ENCODE results near the gene NUDT3. TPM values are rescaled to one million over a fixed set of nuclear protein-coding genes. Genes with fewer than 3 reads are reported as not detected.

NUDT3 gene
- total RNA-seq, 1 experiment from 2014 or later, result 25.2 TPM

- no peak overlapping the region for H2AFZ ChIP-seq (ENCODE audit: low read depth, low read length, poor library complexity, severe bottlenecking)
- H4K20me1 ChIP-seq (ENCODE audit: insufficient read depth), result peaks cover 9% of the 10 kb centered on the region; the same call in 1 of the 2 replicates
- peak overlapping the region; percentile 97 for H3K9ac ChIP-seq (ENCODE audit: low read length)
- CTCF ChIA-PET, result interaction anchor here (0.7 to 1.5 kb wide), 2 partner anchors 144 to 228 kb away, joined by 4 to 9 read pairs; no protein-coding TSS in a partner anchor
- H3K27me3 ChIP-seq (ENCODE audit: insufficient read depth, low read length), result no peaks in the 10 kb centered on the region
- peaks cover 13 to 26% of the 10 kb centered on the region in 2 experiments for H3K4me1 ChIP-seq (ENCODE audit: control insufficient read depth in 1 of 2, insufficient read depth in 2 of 2, low read length in 2 of 2)
- intact Hi-C loops (cut with micrococcal nuclease), result no loop called here
- peak overlapping the region; percentile 95 for H3K27ac ChIP-seq (ENCODE audit: low read depth, low read length)
- peak overlapping the region; percentile 70 for H3K4me2 ChIP-seq (ENCODE audit: low read length)
- no peaks in the 10 kb centered on the region for H3K36me3 ChIP-seq (ENCODE audit: control insufficient read depth in 1 of 2, insufficient read depth in 2 of 2, low read length in 2 of 2)
- no peaks in the 10 kb centered on the region for H3K9me3 ChIP-seq (ENCODE audit: control insufficient read depth in 1 of 2, insufficient read depth in 1 of 2, low read depth in 1 of 2, low read length in 2 of 2)
- DNase-seq (ENCODE audit: low read depth, low spot score) (no peak), ATAC-seq (no peak)
- peaks cover 59% of the 10 kb centered on the region for H3K79me2 ChIP-seq (ENCODE audit: insufficient read depth, low read length)
- POLR2A ChIA-PET, result no interaction called here
- peak overlapping the region; percentile 78 to 91 for H3K4me3 ChIP-seq (replicated peaks in 1 of 2; ENCODE audit: low read depth in 1 of 2, low read length in 2 of 2)
- no peak for TF ChIP-seq EZH2 (IDR thresholded peaks at IDR 0.05)
- no peak for TF ChIP-seq SRF (IDR thresholded peaks at IDR 0.05; ENCODE audit: low read depth)
- no peak for TF ChIP-seq SP1 (IDR thresholded peaks at IDR 0.05; ENCODE audit: low read depth)
- no peak for TF ChIP-seq EGR1 (IDR thresholded peaks at IDR 0.05; ENCODE audit: low read depth)
- no peak for TF ChIP-seq CBX3 (IDR thresholded peaks at IDR 0.05; ENCODE audit: low read depth)
- no peak for TF ChIP-seq EZH2phosphoT487 (IDR thresholded peaks at IDR 0.05; ENCODE audit: borderline replicate concordance)
- TF ChIP-seq CEBPB (IDR thresholded peaks at IDR 0.05; ENCODE audit: low read depth), result no peak
- no peak for TF ChIP-seq JUND (IDR thresholded peaks at IDR 0.05)
- no peak for TF ChIP-seq ZFX (IDR thresholded peaks at IDR 0.05)
- TF ChIP-seq POLR2A (IDR thresholded peaks at IDR 0.05; ENCODE audit: borderline replicate concordance, extremely low read depth, insufficient read depth, insufficient read length), result no peak
- no peak for TF ChIP-seq CTCF (IDR thresholded peaks at IDR 0.05 in 2 of 3, conservative IDR thresholded peaks at IDR 0.05 in 1 of 3; ENCODE audit: borderline replicate concordance in 1 of 3, insufficient read depth in 1 of 3, low read depth in 2 of 3, low read length in 2 of 3)
- TF ChIP-seq YY1 (IDR thresholded peaks at IDR 0.05; ENCODE audit: extremely low read depth, insufficient replicate concordance, low read depth, low read length), result no peak
- TF ChIP-seq ELF1 (IDR thresholded peaks at IDR 0.05; ENCODE audit: borderline replicate concordance, low read depth), result no peak
- H3K9me2 ChIP-seq (ENCODE audit: insufficient read depth), result no peaks in the 10 kb centered on the region
- no TSS peak for BruUV-seq (replicated peaks)
- RAD21 ChIA-PET (ENCODE audit: low non-redundant PET in 1 of 2, low total read pairs in 2 of 2, uncharacterized antibody in 2 of 2, unreplicated experiment in 2 of 2), result no interaction called here
Observed at GRCh38 chr6:34391473-34391785, 1.0 kb downstream of the NUDT3 start.

Measured in HCT116 (cell line).